Stimulated activated CD4-positive, alpha-beta T cell treated with anti-CD3 and anti-CD28 coated beads, Interleukin-12 subunit alpha, Interleukin-12 subunit beta, amount 100 ng/mL, for 48 hours (primary cell): ENCODE results near the gene DIP2C.

ENCODE experiments used
- DNase-seq, 3 donors: peaks; one replicate each; pipeline ENCODE4 v3.0.0-alpha.2; 2020; ENCODE audit warnings: low read depth in 2 of 3, low spot score in 1 of 3

DIP2C gene

GRCh38 chr10:557792-558328 lies 131.6 kb downstream of the DIP2C start:
- peak in 1 of 3 donors; percentile 14 for DNase-seq

- no peak for DNase-seq
Observed at GRCh38 chr10:556971-557637, 132.4 kb downstream of the DIP2C start.

- no peak for DNase-seq
Observed at GRCh38 chr10:555682-556350, 133.7 kb downstream of the DIP2C start.

GRCh38 chr10:555281-555680 lies 134.2 kb downstream of the DIP2C start:
- DNase-seq = no peak

- DNase-seq = no peak
Observed at GRCh38 chr10:554182-554848, 135.2 kb downstream of the DIP2C start.

- DNase-seq = no peak
Observed at GRCh38 chr10:553233-553632, 136.2 kb downstream of the DIP2C start.

GRCh38 chr10:552679-553078 lies 136.8 kb downstream of the DIP2C start:
- DNase-seq = no peak

GRCh38 chr10:551373-552252 lies 137.9 kb downstream of the DIP2C start:
- DNase-seq = no peak

- DNase-seq = no peak
Observed at GRCh38 chr10:550665-551372, 138.6 kb downstream of the DIP2C start.

- DNase-seq = no peak
Observed at GRCh38 chr10:549391-549790, 140.1 kb downstream of the DIP2C start.

GRCh38 chr10:548238-548901 lies 141.1 kb downstream of the DIP2C start:
- no peak for DNase-seq

- DNase-seq = no peak
Observed at GRCh38 chr10:547591-548081, 141.8 kb downstream of the DIP2C start.

GRCh38 chr10:546971-547590 lies 142.4 kb downstream of the DIP2C start:
- DNase-seq = no peak

- no peak for DNase-seq
Observed at GRCh38 chr10:546451-546850, 143.0 kb downstream of the DIP2C start.

- no peak for DNase-seq
Observed at GRCh38 chr10:543862-544822, 145.3 kb downstream of the DIP2C start.

- no peak for DNase-seq
Observed at GRCh38 chr10:543131-543530, 146.3 kb downstream of the DIP2C start.

GRCh38 chr10:541750-542371 lies 147.6 kb downstream of the DIP2C start:
- DNase-seq = no peak

GRCh38 chr10:541041-541440 lies 148.4 kb downstream of the DIP2C start:
- no peak for DNase-seq
